Mesothelial cell of epicardium (in vitro differentiated cells): ENCODE data around the gene MAP4K5. TPM values are rescaled to one million over a fixed set of nuclear protein-coding genes. Genes with fewer than 3 reads are reported as not detected.

ENCODE experiments used
- total RNA-seq: library from RNA; stranded (reverse); gene quantifications from 3 replicates; pipeline ENCODE4 v1.2.1, GENCODE V29; 2021

Gene MAP4K5
- total RNA-seq, 1 donor from 2014 or later: 95.4 TPM

Other genes starting within 250 kb of the MAP4K5 start
- 11.0 to 12.1 TPM (median 11.2 TPM) in 3 replicates for gene L2HGDH, start 220.3 kb downstream of the MAP4K5 start, total RNA-seq
- 18.6 to 21.7 TPM (median 21.4 TPM) in 3 replicates for gene DMAC2L, start 220.2 kb downstream of the MAP4K5 start, total RNA-seq
- 1.8 to 3.2 TPM (median 2.2 TPM) in 3 replicates for gene CDKL1, start 135.7 kb downstream of the MAP4K5 start, total RNA-seq
- gene ATL1, start 27.6 kb upstream of the MAP4K5 start, total RNA-seq: 1.5 to 2.9 TPM (median 1.8 TPM) in 3 replicates
- 29.9 to 33.5 TPM (median 31.7 TPM) in 3 replicates for gene SAV1, start 135.7 kb upstream of the MAP4K5 start, total RNA-seq